Measurements from ENCODE around the gene OLFM3. TPM values are rescaled to one million over a fixed set of nuclear protein-coding genes. Genes with fewer than 3 reads are reported as not detected.
A peak's percentile ranks its signal among the peaks of the same experiment; 100 is the strongest.

OLFM3 gene
- total RNA-seq, 1 experiment from 2014 or later: 0.26 TPM

DNA sequence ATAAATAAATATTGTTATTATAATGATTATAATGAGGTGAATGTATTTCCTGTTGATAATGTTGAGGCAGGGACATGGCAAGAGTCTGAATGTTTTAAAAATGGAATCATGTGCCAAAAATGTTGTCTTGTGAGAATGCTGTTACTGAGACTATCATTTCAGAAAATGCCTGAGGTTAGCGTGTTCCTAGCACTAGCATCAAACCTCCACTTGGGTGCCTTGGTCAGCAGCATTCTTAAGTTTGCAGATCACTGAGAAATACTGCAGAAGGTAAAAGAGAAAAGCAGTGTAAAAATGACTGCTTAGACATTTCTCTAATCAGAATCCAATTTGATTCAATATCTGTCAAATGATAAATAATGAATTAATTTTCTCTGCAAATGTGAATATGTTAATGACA lies 50.8 kb downstream of the OLFM3 start:
- Histone ChIP-seq H3T11ph (ENCODE audit: low read length) (no peak overlapping the region), H3K79me1 (ENCODE audit: insufficient read depth, low read depth, low read length, poor library complexity, severe bottlenecking) (no peaks in the 10 kb centered on the region), H4K8ac (replicated peaks; ENCODE audit: insufficient read length, low read depth, low read length) (no peak overlapping the region), H3K9ac (ENCODE audit: extremely low read depth, insufficient read length, low read length) (no peak overlapping the region), H3K23me2 (ENCODE audit: insufficient read length, low read depth, low read length, poor library complexity, severe bottlenecking) (no peaks in the 10 kb centered on the region), H4K20me1 (ENCODE audit: control insufficient read depth, insufficient read depth, insufficient read length) (no peaks in the 10 kb centered on the region), H2AFZ (ENCODE audit: low read length) (no peak overlapping the region), H4K5ac (ENCODE audit: insufficient read length, low read depth, low read length) (no peak overlapping the region), H3K27me3 (ENCODE audit: insufficient read depth, low read length) (no peaks in the 10 kb centered on the region), H2AK5ac (ENCODE audit: insufficient read length, low read length) (no peak overlapping the region), H3K27ac (ENCODE audit: insufficient read length, low read depth, low read length) (no peak overlapping the region), H4K91ac (ENCODE audit: insufficient read length, low read depth, low read length) (no peak overlapping the region), H3K18ac (ENCODE audit: insufficient read length, low read depth, low read length) (no peak overlapping the region), H2BK20ac (ENCODE audit: low read depth, low read length, poor library complexity, severe bottlenecking) (no peak overlapping the region), H2BK5ac (ENCODE audit: insufficient read length, low read length) (no peak overlapping the region), H3K9me3 (ENCODE audit: control insufficient read depth, low read depth, low read length) (no peaks in the 10 kb centered on the region), H2BK120ac (ENCODE audit: low read depth, low read length, poor library complexity, severe bottlenecking) (no peak overlapping the region), H3K23ac (ENCODE audit: insufficient read length, low read depth, low read length) (no peak overlapping the region), H3K56ac (ENCODE audit: insufficient read length, low read depth, low read length) (no peak overlapping the region), H3K4ac (ENCODE audit: low read depth, low read length) (no peak overlapping the region), H3K4me2 (ENCODE audit: insufficient read depth, insufficient read length, low read length) (no peak overlapping the region), H3K79me2 (ENCODE audit: insufficient read depth, low read length) (no peaks in the 10 kb centered on the region), H2BK12ac (ENCODE audit: insufficient read length, low read depth, low read length) (no peak overlapping the region), H2BK15ac (ENCODE audit: low read depth, low read length) (no peak overlapping the region), H3K4me1 (ENCODE audit: insufficient read depth, low read length) (no peaks in the 10 kb centered on the region), H3K14ac (ENCODE audit: insufficient read depth, low read length) (no peak overlapping the region)
- TF ChIP-seq, protein P1, sequence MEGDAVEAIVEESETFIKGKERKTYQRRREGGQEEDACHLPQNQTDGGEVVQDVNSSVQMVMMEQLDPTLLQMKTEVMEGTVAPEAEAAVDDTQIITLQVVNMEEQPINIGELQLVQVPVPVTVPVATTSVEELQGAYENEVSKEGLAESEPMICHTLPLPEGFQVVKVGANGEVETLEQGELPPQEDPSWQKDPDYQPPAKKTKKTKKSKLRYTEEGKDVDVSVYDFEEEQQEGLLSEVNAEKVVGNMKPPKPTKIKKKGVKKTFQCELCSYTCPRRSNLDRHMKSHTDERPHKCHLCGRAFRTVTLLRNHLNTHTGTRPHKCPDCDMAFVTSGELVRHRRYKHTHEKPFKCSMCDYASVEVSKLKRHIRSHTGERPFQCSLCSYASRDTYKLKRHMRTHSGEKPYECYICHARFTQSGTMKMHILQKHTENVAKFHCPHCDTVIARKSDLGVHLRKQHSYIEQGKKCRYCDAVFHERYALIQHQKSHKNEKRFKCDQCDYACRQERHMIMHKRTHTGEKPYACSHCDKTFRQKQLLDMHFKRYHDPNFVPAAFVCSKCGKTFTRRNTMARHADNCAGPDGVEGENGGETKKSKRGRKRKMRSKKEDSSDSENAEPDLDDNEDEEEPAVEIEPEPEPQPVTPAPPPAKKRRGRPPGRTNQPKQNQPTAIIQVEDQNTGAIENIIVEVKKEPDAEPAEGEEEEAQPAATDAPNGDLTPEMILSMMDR (conservative IDR thresholded peaks at IDR 0.05): peak; percentile 37; the same call in 1 of the 3 replicates
- DNase-seq: no peak
- no peaks in the 10 kb centered on the region for H3K36me3 Mint-ChIP-seq (ENCODE audit: insufficient read depth in 1 of 3, low read depth in 3 of 3)
- no peaks in the 10 kb centered on the region for H3K4me1 Mint-ChIP-seq
- WGBS (ENCODE audit: extremely low coverage, insufficient read length, low lambda C conversion rate): no CpG with 5 or more reads among the region's 1 CpG
- no peaks in the 10 kb centered on the region; a peak in 1 of 5 replicates for H3K9me3 Mint-ChIP-seq
- no peaks in the 10 kb centered on the region for H3K27me3 Mint-ChIP-seq (ENCODE audit: low read depth)
- H3K4me3 Mint-ChIP-seq: no peak overlapping the region
- H3K27ac Mint-ChIP-seq: no peak overlapping the region
